Aorta (tissue), 5 donors: ENCODE data around the gene SYNGR4. TPM values are rescaled to one million over a fixed set of nuclear protein-coding genes. Genes with fewer than 3 reads are reported as not detected.
A peak's percentile ranks its signal among the peaks of the same experiment; 100 is the strongest.

Experiments
- ATAC-seq: fragments of 200-7000 bp; cut with Tn5 transposase; one replicate; pipeline ENCODE4 v1.9.1; 2022; ENCODE audit warnings: moderate library complexity; ENCODE audit not compliant: low FRiP score
- DNase-seq, 2 donors: peaks; one replicate each; pipeline ENCODE4 v3.0.0-alpha.2; 2020
- H3K27ac ChIP-seq, 2 donors: one replicate each; pipeline ENCODE4 v1.5.1; 2013; ENCODE audit warnings: low read length in 2 of 2, mild to moderate bottlenecking in 2 of 2, moderate library complexity in 2 of 2, control low read depth in 1 of 2, inconsistent platforms in 1 of 2, low read depth in 1 of 2
- H3K27me3 ChIP-seq, 2 donors: one replicate each; pipeline ENCODE4 v1.6.1; 2013; ENCODE audit warnings: control low read depth in 1 of 2, low read length in 1 of 2, mild to moderate bottlenecking in 1 of 2, moderate library complexity in 1 of 2; ENCODE audit not compliant: insufficient read depth in 2 of 2, control insufficient read depth in 1 of 2
- H3K36me3 ChIP-seq, 2 donors: one replicate each; pipeline ENCODE4 v1.6.1; 2013; ENCODE audit warnings: control low read depth in 1 of 2, low read length in 1 of 2, mild to moderate bottlenecking in 1 of 2; ENCODE audit not compliant: insufficient read depth in 2 of 2, control insufficient read depth in 1 of 2
- H3K4me1 ChIP-seq, 2 donors: one replicate each; pipeline ENCODE4 v1.6.1; 2013; ENCODE audit warnings: low read length in 2 of 2, control low read depth in 1 of 2, mild to moderate bottlenecking in 1 of 2, moderate library complexity in 1 of 2; ENCODE audit not compliant: insufficient read depth in 2 of 2, control insufficient read depth in 1 of 2
- H3K4me3 ChIP-seq, 2 donors: one replicate each; pipeline ENCODE4 v1.5.1; 2013; ENCODE audit warnings: low read length in 2 of 2, control low read depth in 1 of 2, mild to moderate bottlenecking in 1 of 2
- H3K9me3 ChIP-seq: one replicate; pipeline ENCODE4 v1.6.1; 2013; ENCODE audit warnings: mild to moderate bottlenecking, low read length; ENCODE audit not compliant: control insufficient read depth
- WGBS, 2 donors: extraction: QIAGEN DNeasy Blood & Tissue Kit; methylation state at CpG; one replicate each; pipeline ENCODE4 v1.1.7; 2013; 5-methylcytosine and 5-hydroxymethylcytosine counted together
- intact Hi-C, 2 donors: fragments of 100-400 bp; cut with DNase I; formaldehyde crosslinking; loops; one replicate each; pipeline versions ENCODE4 v1.14.2 to v1.15.0; 2022
- polyA plus RNA-seq, 2 donors: library from polyadenylated mRNA; stranded (reverse); fragments of 200-250 nt; gene quantifications; one replicate each; pipeline ENCODE4 v1.2.3, GENCODE V29; 2013
- total RNA-seq, 2 donors: library from RNA; stranded (reverse); fragmentation: NEBNext Ultra II Directional; extraction: Animal tissue kit (Norgen Biotek cat#: 25700); gene quantifications; one replicate each; pipeline ENCODE4 v1.2.1, GENCODE V29; 2021
- donor health status: healthy with polysubstance abuse.
- donor health status: Bipolar disorder and iron deficiency.
- donor health status: DM: no; HTN: no; CAD: no.
- donor health status: DM: no; HTN: no; CAD: no.
- donor health status: DM: yes; HTN: yes; CAD: no.

SYNGR4 gene
- total and polyA plus RNA-seq, 4 donors = not detected

DNA sequence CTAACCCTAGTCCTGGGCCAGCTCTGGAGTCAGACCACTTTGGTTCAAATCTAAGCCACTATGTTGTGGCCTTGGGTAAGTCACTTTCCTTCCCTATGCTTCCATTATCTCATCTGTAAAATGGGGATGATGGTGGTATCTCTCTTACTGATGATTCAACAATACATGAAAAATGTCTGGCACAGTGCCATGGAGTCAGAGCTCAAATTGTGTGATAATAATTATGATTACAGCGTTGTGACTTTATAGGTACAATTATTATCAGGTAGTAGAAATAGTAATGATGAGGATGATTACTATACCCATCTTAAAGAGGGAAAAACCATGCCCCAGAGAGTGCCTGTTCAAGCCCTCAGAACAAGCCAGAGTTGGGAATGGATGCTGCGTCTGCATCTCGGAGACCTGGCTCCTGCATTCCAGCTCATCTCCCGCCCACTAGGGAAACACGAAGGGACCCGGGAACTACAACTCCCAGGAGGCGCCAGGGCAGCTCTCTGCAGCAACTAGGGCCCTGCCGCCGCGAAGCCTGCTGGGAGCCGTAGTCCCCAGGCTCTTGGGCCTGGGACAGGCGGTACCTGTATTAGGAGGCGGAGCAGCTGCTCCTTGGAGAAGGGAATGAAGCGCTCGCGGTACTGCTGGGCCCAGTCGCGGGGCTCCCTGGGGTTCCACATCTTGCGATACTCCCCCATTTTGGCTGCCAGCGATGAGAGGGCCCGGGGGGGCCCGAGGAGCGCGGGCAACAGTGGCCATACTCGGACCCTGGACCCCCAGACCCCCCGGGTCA, 1.3 kb upstream of the SYNGR4 start:
- Histone ChIP-seq H3K27me3 (no peaks in the 10 kb centered on the region), H3K36me3 (no peaks in the 10 kb centered on the region), H3K9me3 (no peaks in the 10 kb centered on the region), H3K4me3 (peak overlapping the region; percentile 19 to 51), H3K27ac (peak overlapping the region in 1 of 2 donors; percentile 71), H3K4me1 (no peaks in the 10 kb centered on the region)
- DNase-seq (peak; percentile 98), ATAC-seq (peak; percentile 93)
- WGBS, 2 donors = 3 to 5% methylated on average over 20 to 26 of the region's 26 CpGs
- intact Hi-C loops = loop anchor here in 1 of 2 donors (5.0 kb wide), 1 partner anchor 41 kb away; a partner anchor contains a TSS

DNA sequence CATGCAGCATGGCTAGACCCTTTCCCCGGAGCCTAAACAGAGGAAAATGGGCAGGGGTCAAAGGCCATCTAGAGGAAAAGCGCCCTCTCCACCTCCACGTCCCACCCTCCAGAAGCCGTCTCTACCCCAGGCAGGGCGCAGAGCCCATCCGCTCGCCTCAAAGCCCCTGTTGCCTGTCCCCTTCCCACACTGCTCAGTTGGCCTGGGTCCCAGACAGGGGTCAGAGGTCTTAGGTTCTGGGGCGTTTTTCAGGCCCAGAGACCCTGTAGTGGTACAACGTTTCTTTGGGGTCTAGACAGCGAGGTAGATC, 712 bp upstream of the SYNGR4 start:
- intact Hi-C loops = loop anchor here in 1 of 2 donors (5.0 kb wide), 1 partner anchor 41 kb away; a partner anchor contains a TSS
- ATAC-seq = peak; percentile 44

DNA sequence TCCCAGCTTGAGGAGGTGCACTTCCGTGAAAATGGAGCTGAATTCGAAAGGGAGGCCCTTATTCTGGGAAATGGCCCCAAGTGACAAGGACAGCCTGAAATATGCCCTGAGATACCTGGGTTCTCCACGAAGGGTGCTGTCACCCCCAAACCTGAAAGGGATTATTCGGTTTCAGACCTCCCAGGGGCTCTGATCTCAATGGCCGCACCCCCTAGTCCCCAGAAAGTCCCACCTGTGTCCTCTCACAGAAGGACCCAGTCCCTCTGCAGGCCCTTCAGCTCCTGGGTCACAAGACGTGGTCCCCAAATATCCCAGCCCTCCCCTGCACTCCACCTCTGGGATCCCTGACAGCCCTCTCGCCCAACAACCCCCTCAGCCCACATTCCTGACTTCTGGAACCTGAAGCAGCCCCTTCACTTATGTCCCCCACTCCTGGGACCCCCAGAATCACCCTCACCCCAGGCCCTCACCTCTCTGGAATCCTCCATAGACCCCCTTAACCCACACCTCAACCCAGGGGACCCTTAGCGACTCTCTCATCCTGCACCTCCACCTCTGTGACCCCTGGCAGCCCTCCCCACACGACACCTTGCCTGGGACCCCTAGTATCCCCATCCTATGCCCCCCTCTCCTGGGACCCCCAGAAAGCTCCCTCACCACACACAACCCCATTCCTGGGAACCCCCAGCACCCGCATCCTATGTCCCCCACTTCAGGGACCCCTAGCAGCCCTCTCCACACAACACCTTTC, 606 bp downstream of the SYNGR4 start:
- ATAC-seq = no peak
- intact Hi-C loops = loop anchor here in 1 of 2 donors (5.0 kb wide), 1 partner anchor 42 kb away; a partner anchor contains a TSS
- no peak overlapping the region for H3K27ac ChIP-seq

More for the DNA sequence above, 712 bp upstream of the SYNGR4 start:
- Histone ChIP-seq H3K27ac (peak overlapping the region; percentile 46 to 71), H3K9me3 (no peaks in the 10 kb centered on the region), H3K27me3 (no peaks in the 10 kb centered on the region), H3K36me3 (no peaks in the 10 kb centered on the region), H3K4me1 (no peaks in the 10 kb centered on the region), H3K4me3 (peak overlapping the region; percentile 19 to 51)
- DNase-seq = peak in 1 of 2 donors; percentile 82
- WGBS, 2 donors = 1% methylated on average over 10 of the region's 10 CpGs

DNA sequence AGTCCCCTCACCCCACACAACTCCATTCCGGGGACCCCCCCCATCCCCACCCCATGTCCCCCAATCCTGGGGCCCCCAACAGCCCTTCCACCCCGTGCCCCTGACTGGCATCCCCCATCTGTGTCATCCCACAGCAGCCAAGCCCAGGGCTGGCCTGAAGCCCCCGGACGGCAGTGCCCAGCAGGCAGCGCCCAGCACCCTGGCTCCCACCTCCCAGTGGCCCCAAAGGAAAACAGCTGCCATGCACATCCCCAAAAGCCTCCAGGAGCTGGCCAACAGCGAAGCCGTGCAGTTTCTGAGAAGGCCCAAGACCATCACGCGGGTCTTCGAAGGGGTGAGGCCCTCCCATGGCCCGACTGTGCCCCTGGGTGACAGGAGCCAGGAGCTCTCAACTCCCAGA, 1.4 kb downstream of the SYNGR4 start:
- Histone ChIP-seq H3K27me3 (no peaks in the 10 kb centered on the region), H3K4me3 (no peak overlapping the region), H3K9me3 (no peaks in the 10 kb centered on the region), H3K4me1 (no peaks in the 10 kb centered on the region), H3K27ac (no peak overlapping the region), H3K36me3 (no peaks in the 10 kb centered on the region)
- no peak for DNase-seq
- intact Hi-C loops = no loop called here
- WGBS, 2 donors = 91 to 93% methylated on average over 10 to 11 of the region's 11 CpGs
- ATAC-seq = no peak

More for the DNA sequence above, 606 bp downstream of the SYNGR4 start:
- no peak for DNase-seq
- H3K9me3 ChIP-seq = no peaks in the 10 kb centered on the region
- H3K36me3 ChIP-seq = no peaks in the 10 kb centered on the region
- no peak overlapping the region for H3K4me3 ChIP-seq
- H3K4me1 ChIP-seq = no peaks in the 10 kb centered on the region
- 62 to 67% methylated on average over 10 of the region's 10 CpGs for WGBS, 2 donors
- no peaks in the 10 kb centered on the region for H3K27me3 ChIP-seq

DNA sequence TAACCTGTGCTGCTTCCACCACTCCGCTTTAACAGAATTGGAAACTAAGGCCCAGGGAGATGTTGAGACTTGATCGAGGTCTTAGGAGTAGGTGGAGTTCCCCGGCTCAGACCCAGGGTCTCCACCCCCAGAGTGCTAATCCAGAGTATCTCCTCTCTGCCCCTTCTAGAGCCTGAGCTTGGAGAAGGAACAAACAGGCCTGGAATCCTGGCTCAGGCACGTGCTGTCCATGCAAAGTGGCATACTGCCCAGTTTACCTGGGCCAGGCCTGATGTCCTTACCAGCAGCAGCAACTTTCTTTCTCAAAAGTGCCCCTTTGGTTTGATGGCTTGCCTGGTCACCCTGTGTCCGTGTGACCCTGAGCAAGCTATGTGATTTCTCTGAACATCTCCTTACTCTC, 3.7 kb downstream of the SYNGR4 start:
- 73 to 76% methylated on average over 5 of the region's 5 CpGs for WGBS, 2 donors
- H3K4me1 ChIP-seq = no peaks in the 10 kb centered on the region
- no peak overlapping the region for H3K4me3 ChIP-seq
- DNase-seq (no peak), ATAC-seq (no peak)
- H3K36me3 ChIP-seq = no peaks in the 10 kb centered on the region
- intact Hi-C loops = no loop called here
- no peak overlapping the region for H3K27ac ChIP-seq
- H3K27me3 ChIP-seq = no peaks in the 10 kb centered on the region
- no peaks in the 10 kb centered on the region for H3K9me3 ChIP-seq

DNA sequence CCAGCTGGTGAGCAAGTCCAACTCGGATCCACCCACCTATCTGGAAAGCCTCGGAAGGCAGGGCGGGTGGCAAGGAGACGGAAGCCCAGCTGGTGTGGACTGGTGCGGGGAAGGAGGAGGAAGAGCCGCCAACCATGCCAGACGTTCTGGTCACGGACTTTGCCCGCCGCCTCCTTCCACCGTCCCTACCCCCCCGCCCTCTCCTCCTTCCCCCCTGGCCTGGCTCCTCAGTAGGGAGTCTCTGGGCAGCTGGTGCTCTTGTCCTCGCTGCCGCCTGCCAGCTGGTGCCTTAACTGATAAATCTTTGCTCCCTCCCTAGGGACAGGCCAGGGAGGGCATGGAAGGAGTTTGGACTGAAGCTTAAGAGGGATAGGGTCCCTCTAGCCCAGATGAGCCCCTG, 4.8 kb downstream of the SYNGR4 start:
- DNase-seq (no peak), ATAC-seq (no peak)
- Histone ChIP-seq H3K4me1 (no peaks in the 10 kb centered on the region), H3K36me3 (no peaks in the 10 kb centered on the region), H3K27me3 (no peaks in the 10 kb centered on the region), H3K9me3 (no peaks in the 10 kb centered on the region), H3K4me3 (no peak overlapping the region), H3K27ac (no peak overlapping the region)
- intact Hi-C loops = no loop called here
- WGBS, 2 donors = 71 to 76% methylated on average over 12 to 14 of the region's 14 CpGs

DNA sequence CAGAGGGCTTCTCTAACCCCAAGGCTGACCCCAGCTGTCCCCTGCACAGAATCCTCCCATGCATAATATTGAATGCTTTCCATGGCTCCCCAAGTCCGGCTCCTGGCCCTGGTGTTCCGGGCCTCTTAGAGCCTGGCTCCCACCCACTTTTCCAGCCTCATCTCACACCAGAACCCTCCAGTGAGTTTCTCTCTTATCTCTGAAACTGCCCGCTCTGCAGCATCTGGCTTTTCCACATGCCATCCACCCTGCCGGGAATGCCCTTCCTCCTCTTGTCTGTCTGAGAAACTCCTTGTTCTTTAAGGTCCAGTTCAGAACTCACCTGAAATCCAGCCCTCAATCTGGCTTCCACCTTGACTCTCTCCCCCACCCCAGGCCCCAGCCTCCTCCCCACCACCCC, 6.8 kb downstream of the SYNGR4 start:
- H3K27me3 ChIP-seq = no peaks in the 10 kb centered on the region

DNA sequence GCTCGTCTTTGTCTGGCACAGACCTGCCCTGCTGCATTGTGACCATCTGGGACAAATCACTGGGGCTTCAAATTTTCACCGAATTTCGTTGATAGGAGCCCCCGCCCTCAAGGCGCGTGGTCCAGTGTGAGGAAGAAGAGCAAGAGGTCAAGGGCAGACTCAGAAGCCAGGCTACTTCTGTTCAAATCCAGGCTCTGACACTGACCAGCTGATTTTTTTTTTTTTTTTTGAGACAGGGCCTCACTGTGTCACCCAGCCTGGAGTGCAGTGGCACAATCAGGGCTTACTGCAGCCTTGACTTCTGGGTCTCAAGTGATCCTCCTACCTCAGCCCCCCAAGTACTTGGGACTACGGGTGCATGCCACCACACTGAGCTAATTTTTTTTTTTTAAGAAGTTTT, 7.2 kb downstream of the SYNGR4 start:
- Histone ChIP-seq H3K4me3 (no peak overlapping the region), H3K27ac (no peak overlapping the region), H3K36me3 (no peaks in the 10 kb centered on the region), H3K9me3 (no peaks in the 10 kb centered on the region), H3K27me3 (no peaks in the 10 kb centered on the region), H3K4me1 (no peaks in the 10 kb centered on the region)
- 74 to 80% methylated on average over 7 of the region's 7 CpGs for WGBS, 2 donors
- intact Hi-C loops = no loop called here
- DNase-seq = no peak
- ATAC-seq = no peak

More for the DNA sequence above, 6.8 kb downstream of the SYNGR4 start:
- Histone ChIP-seq H3K36me3 (no peaks in the 10 kb centered on the region), H3K9me3 (no peaks in the 10 kb centered on the region), H3K4me1 (no peaks in the 10 kb centered on the region), H3K27ac (no peak overlapping the region), H3K4me3 (no peak overlapping the region)
- ATAC-seq (no peak), DNase-seq (no peak)
- intact Hi-C loops = no loop called here
- WGBS, 2 donors = 74 to 91% methylated on average over 4 of the region's 4 CpGs
